Measurements from ENCODE around the gene LPCAT4. TPM values are rescaled to one million over a fixed set of nuclear protein-coding genes. Genes with fewer than 3 reads are reported as not detected.

Gene LPCAT4
- total and polyA plus RNA-seq, 2 of the 8 experiments (the other 6 are each of a cell fraction or from before 2014, with no cell fraction given) = 69.3 to 109 TPM

DNA sequence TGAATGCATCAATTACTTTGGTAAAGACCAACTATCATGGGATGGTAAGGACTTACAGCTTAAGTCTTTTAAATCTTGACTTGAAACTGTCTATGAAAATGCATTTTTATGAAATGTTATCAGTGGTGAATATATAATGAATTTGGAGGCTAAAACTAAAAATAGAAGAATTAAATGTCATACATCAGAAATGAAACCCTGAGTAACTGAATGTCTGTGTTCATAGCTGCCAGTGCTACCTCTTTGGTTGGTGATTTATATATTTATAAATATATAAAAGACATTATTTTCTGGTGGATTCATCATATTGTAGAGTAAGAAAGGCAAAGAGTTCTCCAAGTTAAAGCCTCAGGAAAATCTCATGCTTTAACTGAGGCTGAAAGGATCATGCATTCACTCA is 41.6 kb downstream of the LPCAT4 start:
- no peak overlapping the region for H2BK15ac ChIP-seq (ENCODE audit: low read length)
- CTCF ChIA-PET (ENCODE audit: partially characterized antibody) = interaction anchor here (0.6 to 0.9 kb wide), 3 partner anchors 11 to 36 kb away, joined by 3 read pairs; no protein-coding TSS in a partner anchor
- H2BK12ac ChIP-seq (ENCODE audit: low read depth, low read length) = no peak overlapping the region
- no peak overlapping the region for H3K18ac ChIP-seq (ENCODE audit: extremely low read depth, low read length)
- H2BK20ac ChIP-seq (ENCODE audit: low read length) = no peak overlapping the region
- no peaks in the 10 kb centered on the region for H4K20me1 ChIP-seq (replicated peaks in 1 of 2; ENCODE audit: control insufficient read depth in 1 of 2, insufficient read depth in 2 of 2, low read length in 2 of 2)
- H2AK5ac ChIP-seq (ENCODE audit: low read depth, low read length) = no peak overlapping the region
- DNase-seq (ENCODE audit: low read depth in 1 of 2, low spot score in 2 of 2) (no peak), FAIRE-seq (no peak)
- H3K27me3 ChIP-seq (replicated peaks in 1 of 4; ENCODE audit: control insufficient read depth in 3 of 4, extremely low read depth in 1 of 4, insufficient read depth in 3 of 4, low read length in 3 of 4) = no peaks in the 10 kb centered on the region
- no peak overlapping the region for H3K4ac ChIP-seq (replicated peaks; ENCODE audit: insufficient read length, low read depth, low read length)
- H3K4me3 ChIP-seq (ENCODE audit: extremely low read depth in 1 of 4, insufficient read depth in 2 of 4, low read depth in 3 of 4, low read length in 4 of 4) = no peak overlapping the region
- H3K36me3 ChIP-seq (ENCODE audit: control insufficient read depth in 2 of 4, insufficient read depth in 4 of 4, low read length in 3 of 4) = 0 out of 8 replicates have a peak, but pooled peaks cover 0 to 5% (median 0%) of the 10 kb centered on the region in 4 experiments
- H3K9ac ChIP-seq (replicated peaks in 1 of 4; ENCODE audit: extremely low read depth in 1 of 4, low read depth in 3 of 4, low read length in 3 of 4) = no peak overlapping the region
- no peak overlapping the region for H4K8ac ChIP-seq (ENCODE audit: extremely low read depth, insufficient read depth, low read length)
- H4K5ac ChIP-seq (ENCODE audit: insufficient read length, low read depth, low read length) = no peak overlapping the region
- no peak overlapping the region for H3K14ac ChIP-seq (ENCODE audit: insufficient read length)
- H2BK5ac ChIP-seq (ENCODE audit: low read depth, low read length) = no peak overlapping the region
- no peaks in the 10 kb centered on the region for H3K4me1 ChIP-seq (replicated peaks in 1 of 4; ENCODE audit: control insufficient read depth in 3 of 4, insufficient read depth in 4 of 4, low read length in 3 of 4)
- H2BK120ac ChIP-seq (replicated peaks; ENCODE audit: low read depth, low read length) = no peak overlapping the region
- H3K56ac ChIP-seq (replicated peaks; ENCODE audit: insufficient read length, low read depth, low read length) = no peak overlapping the region
- H3K79me2 ChIP-seq (ENCODE audit: control insufficient read depth in 1 of 2, insufficient read depth in 2 of 2, low read length in 2 of 2) = no peaks in the 10 kb centered on the region
- H3K23ac ChIP-seq (ENCODE audit: insufficient read length) = no peak overlapping the region
- H3K23me2 ChIP-seq (ENCODE audit: low read depth, low read length) = no peaks in the 10 kb centered on the region
- TF ChIP-seq CTBP2 (IDR thresholded peaks at IDR 0.05; ENCODE audit: borderline replicate concordance, insufficient read depth, insufficient read length, low read length) = no peak
- TF ChIP-seq KDM5A (IDR thresholded peaks at IDR 0.05; ENCODE audit: low read length) = no peak
- TF ChIP-seq NRF1 (IDR thresholded peaks at IDR 0.05; ENCODE audit: low read depth, low read length) = no peak
- TF ChIP-seq SIN3A (conservative IDR thresholded peaks at IDR 0.05 in 1 of 2, IDR thresholded peaks at IDR 0.05 in 1 of 2; ENCODE audit: low read depth in 1 of 2, low read length in 2 of 2) = no peak
- no peak overlapping the region for H3K4me2 ChIP-seq (ENCODE audit: insufficient read depth in 1 of 2, low read depth in 2 of 2, low read length in 2 of 2)
- POLR2A ChIA-PET (ENCODE audit: partially characterized antibody) = no interaction called here
- no peak overlapping the region for H3K27ac ChIP-seq (ENCODE audit: low read depth, low read length)
- no peaks in the 10 kb centered on the region for H3K79me1 ChIP-seq (ENCODE audit: low read depth, low read length)
- H3K9me3 ChIP-seq (ENCODE audit: insufficient read depth in 2 of 2, low read depth in 1 of 2, low read length in 1 of 2) = peaks cover 7% of the 10 kb centered on the region in 2 experiments; a peak in 1 of 4 replicates
- H4K91ac ChIP-seq (replicated peaks; ENCODE audit: insufficient read length, low read length) = no peak overlapping the region
- no peak overlapping the region for H2AFZ ChIP-seq (ENCODE audit: low read length)

Data from H1 (cell line).